Activated T-helper 1 cell treated with anti-CD3 and anti-CD28 coated beads, Interleukin-12 subunit alpha, Interleukin-12 subunit beta, Interleukin-2, Interleukin-4 antibody, amounts not matched to agents 30 ng/mL and 10 ng/mL and 1 ng/mL, durations not matched to agents 14 hours and 24 hours and 36 hours (primary cell): ENCODE measurements around the gene ZSCAN5C. TPM values are rescaled to one million over a fixed set of nuclear protein-coding genes. Genes with fewer than 3 reads are reported as not detected.
"Not testable (repeated sequence)": the region's sequence is repeated elsewhere in the genome, so short reads cannot be mapped to it uniquely, and the experiment has no call there.

ENCODE experiments used
- DNase-seq: peaks from one replicate; pipeline ENCODE4 v3.0.0; 2021; ENCODE audit warnings: low spot score
- H3K27ac Mint-ChIP-seq: one replicate; pipeline ENCODE4 v1.8.0; 2021; ENCODE audit warnings: mild to moderate bottlenecking, mixed read lengths
- H3K27me3 Mint-ChIP-seq: one replicate; pipeline ENCODE4 v1.8.0; 2022; ENCODE audit warnings: mild to moderate bottlenecking, moderate library complexity, mixed read lengths; ENCODE audit not compliant: insufficient read depth
- H3K36me3 Mint-ChIP-seq: one replicate; pipeline ENCODE4 v1.8.0; 2021; ENCODE audit warnings: low read depth, mixed read lengths
- H3K4me1 Mint-ChIP-seq: one replicate; pipeline ENCODE4 v1.8.0; 2021; ENCODE audit warnings: low read depth, mixed read lengths
- H3K4me3 Mint-ChIP-seq: one replicate; pipeline ENCODE4 v1.8.0; 2021; ENCODE audit warnings: mild to moderate bottlenecking, moderate library complexity, mixed read lengths
- H3K9me3 Mint-ChIP-seq: one replicate; pipeline ENCODE4 v1.8.0; 2021; ENCODE audit warnings: mixed read lengths
- intact Hi-C: fragments of 100-400 bp; cut with micrococcal nuclease; formaldehyde crosslinking; loops from one replicate; pipeline ENCODE4 v1.15.1; 2024
- total RNA-seq: library from RNA; stranded (reverse); gene quantifications from 2 replicates; pipeline ENCODE4 v1.2.3, GENCODE V29; 2022

ZSCAN5C gene
- total RNA-seq, 1 donor from 2014 or later: not detected

DNA sequence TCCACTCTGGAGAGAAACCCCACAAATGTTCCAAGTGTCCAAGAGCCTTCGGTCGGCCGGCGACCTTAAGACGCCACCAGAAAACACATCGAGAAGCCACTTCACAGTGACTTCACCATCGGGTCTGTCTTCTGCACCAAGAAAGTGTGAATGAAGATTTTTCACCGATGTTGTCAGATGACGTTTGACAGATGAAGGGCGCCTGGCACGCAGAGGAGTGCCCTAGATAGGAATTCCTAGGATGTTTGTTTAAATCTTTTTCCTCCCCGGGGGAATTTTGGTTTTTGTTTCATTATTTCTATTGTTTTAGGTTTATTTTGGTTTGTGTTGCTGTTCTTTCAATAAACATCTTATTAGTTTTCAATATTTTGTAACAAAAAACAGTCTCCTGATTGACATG, 7.0 kb downstream of the ZSCAN5C start:
- intact Hi-C loops: no loop called here
- H3K4me3 Mint-ChIP-seq: no peak overlapping the region
- DNase-seq: no peak
- H3K27me3 Mint-ChIP-seq: no peaks in the 10 kb centered on the region
- no peaks in the 10 kb centered on the region for H3K9me3 Mint-ChIP-seq
- H3K4me1 Mint-ChIP-seq: no peaks in the 10 kb centered on the region
- no peak overlapping the region for H3K27ac Mint-ChIP-seq
- H3K36me3 Mint-ChIP-seq: no peaks in the 10 kb centered on the region

DNA sequence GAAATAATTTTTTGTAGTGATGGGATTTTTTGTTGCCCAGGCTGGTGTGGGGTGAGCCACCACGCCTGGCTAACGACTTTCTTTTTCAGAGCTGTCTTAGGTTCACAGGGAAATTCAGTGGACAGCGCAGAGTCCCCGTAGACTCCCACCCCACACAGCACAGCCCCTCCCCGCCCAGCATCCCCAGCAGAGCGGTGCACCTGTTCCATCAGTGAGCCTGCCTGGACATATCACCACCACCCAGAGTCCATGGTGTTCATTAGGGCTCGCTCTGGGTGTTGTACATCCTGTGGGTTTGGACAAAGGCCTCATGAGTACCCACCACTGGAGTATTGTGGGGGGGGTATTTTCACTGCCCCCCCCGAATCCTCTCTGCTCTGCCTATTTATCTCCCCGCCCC, 8.0 kb downstream of the ZSCAN5C start:
- H3K9me3 Mint-ChIP-seq, H3K27ac Mint-ChIP-seq, DNase-seq, H3K36me3 Mint-ChIP-seq, H3K4me3 Mint-ChIP-seq, H3K27me3 Mint-ChIP-seq, H3K4me1 Mint-ChIP-seq, intact Hi-C loops: not testable (repeated sequence)

DNA sequence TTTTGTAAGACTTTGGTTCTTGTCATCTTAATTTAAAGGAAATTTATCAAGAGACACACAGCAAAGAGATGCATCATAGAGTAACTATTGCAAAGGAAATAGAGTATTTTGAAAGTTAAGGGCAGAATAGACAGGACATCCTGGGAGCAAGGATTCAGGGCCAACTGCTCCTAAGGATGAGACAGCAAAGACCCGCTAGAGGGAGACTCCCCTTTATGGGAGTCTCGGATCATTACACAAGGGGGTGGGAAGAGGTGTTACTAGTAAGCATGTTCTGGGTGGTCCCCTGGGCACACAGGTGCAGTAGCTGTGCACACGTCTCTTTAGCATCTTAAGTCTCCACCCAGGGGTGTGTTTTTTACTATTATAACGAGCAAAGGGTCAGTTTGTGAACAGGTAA, 9.6 kb downstream of the ZSCAN5C start:
- intact Hi-C loops: no loop called here
- no peak overlapping the region for H3K27ac Mint-ChIP-seq

DNA sequence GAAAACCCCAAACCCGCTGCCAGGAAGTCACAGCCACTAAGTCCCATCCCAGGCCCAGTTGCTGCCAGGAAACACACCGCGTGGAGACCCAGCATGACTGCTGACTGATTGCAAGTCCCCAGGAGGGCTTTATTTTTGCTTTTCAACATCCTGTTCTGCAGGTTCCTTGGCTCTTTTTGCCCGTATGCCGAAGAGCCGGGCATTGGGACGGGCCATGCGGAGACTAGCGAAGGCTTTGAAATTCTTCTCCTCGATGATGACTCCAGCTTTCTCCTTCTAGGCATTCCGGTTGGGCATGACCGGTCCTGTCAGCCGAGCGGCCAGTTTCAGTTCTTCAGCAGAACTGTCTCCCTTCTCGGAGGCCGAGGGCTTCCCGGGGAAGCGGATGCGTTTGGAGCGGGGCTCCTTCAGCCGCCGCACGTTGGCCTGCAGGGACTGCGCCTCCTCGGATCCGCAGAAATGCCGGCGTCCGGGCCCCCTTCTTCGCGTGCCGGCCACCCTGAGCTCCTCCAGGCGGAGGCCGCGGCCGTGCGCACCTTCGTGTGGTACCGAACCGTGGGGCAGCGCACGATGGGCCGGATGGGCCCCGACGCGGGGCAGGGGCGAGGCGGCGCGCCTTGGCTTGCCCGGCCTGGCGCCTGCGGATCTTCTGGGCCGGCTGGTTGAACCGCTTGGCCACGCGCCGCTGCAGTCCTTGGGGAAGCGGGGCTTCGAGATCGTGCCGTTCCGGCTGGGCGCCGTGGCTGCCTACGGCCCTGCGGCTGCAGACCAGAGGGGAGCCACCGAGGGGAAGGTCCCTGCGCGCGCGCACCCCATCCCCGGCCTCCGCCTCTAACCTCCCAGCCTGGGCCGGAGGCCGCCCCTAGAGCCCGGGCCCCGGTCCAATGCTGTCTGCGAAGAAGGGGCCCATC, 15.2 kb downstream of the ZSCAN5C start:
- H3K27me3 Mint-ChIP-seq: peaks cover 4% of the 10 kb centered on the region
- H3K27ac Mint-ChIP-seq: no peak overlapping the region
- H3K36me3 Mint-ChIP-seq: no peaks in the 10 kb centered on the region
- no peak for DNase-seq
- H3K9me3 Mint-ChIP-seq: no peaks in the 10 kb centered on the region
- intact Hi-C loops: no loop called here
- no peak overlapping the region for H3K4me3 Mint-ChIP-seq
- H3K4me1 Mint-ChIP-seq: no peaks in the 10 kb centered on the region

More for the DNA sequence above, 9.6 kb downstream of the ZSCAN5C start:
- Mint-ChIP-seq H3K27me3 (peaks cover under 1% of the 10 kb centered on the region), H3K36me3 (no peaks in the 10 kb centered on the region), H3K9me3 (no peaks in the 10 kb centered on the region), H3K4me1 (no peaks in the 10 kb centered on the region), H3K4me3 (no peak overlapping the region)
- no peak for DNase-seq

DNA sequence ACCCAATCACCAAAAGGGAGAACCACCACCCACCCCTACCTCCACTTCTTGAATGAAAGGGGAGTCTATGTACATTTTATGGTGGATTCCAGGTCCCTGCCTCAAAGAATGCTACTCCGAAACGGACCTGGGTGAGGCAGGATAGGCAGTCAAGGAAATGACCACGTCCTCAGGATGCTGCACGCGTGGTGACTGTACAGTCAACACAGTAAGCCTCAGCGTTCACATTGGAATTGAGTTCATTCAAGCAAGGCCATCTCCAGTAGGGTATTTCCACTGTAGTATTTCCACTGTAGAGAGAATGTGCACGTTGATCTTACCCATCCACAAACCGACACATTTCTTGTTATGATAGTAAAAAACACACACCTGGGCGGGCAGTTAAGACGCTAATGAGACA, 16.9 kb downstream of the ZSCAN5C start:
- H3K27ac Mint-ChIP-seq: no peak overlapping the region
- H3K9me3 Mint-ChIP-seq: no peaks in the 10 kb centered on the region
- H3K4me1 Mint-ChIP-seq: no peaks in the 10 kb centered on the region
- no peak for DNase-seq
- intact Hi-C loops: no loop called here
- H3K4me3 Mint-ChIP-seq: no peak overlapping the region
- peaks cover 4% of the 10 kb centered on the region for H3K27me3 Mint-ChIP-seq
- no peaks in the 10 kb centered on the region for H3K36me3 Mint-ChIP-seq

DNA sequence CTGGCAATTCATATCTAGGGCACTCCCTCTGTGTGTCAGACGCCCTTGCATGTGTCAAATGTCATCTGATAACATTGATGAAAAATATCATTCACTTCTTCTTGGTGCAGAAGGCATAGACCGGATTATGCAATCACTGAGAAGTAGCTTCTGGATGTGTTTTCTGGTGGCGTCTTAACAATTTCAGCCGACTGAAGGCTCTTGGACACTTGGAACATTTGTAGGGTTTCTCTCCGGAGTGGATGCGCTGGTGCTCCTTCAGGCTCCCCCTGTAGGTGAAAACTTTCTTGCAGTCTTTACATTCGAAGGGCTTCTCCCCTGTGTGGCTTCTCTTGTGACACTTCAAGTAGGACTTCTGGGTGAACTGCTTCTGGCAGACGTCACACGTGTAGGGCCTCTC, 19.4 kb downstream of the ZSCAN5C start:
- H3K27ac Mint-ChIP-seq, H3K4me1 Mint-ChIP-seq, intact Hi-C loops, DNase-seq, H3K4me3 Mint-ChIP-seq, H3K27me3 Mint-ChIP-seq, H3K36me3 Mint-ChIP-seq, H3K9me3 Mint-ChIP-seq: not testable (repeated sequence)

DNA sequence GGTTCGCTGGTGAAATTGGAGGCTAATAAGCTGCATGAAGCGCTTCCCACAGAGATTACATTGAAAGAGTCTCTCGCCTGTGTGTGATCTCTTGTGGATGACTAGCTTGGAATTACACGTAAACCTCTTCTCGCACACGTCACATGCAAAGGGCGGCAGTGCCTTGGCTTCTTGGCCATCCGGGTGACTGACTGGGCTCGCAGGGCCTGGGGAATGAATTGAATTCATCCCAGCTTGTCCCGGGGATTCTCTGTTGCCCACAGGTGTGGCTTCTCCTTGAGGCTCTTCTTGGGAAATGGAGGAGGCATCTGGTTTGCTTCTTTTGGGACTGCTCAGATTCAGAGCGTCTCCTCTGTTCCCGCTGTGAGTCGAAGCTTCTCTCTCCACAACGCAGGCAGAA, 19.8 kb downstream of the ZSCAN5C start:
- H3K27me3 Mint-ChIP-seq: peaks cover 2% of the 10 kb centered on the region
- no peak overlapping the region for H3K4me3 Mint-ChIP-seq
- DNase-seq: no peak
- H3K9me3 Mint-ChIP-seq: no peaks in the 10 kb centered on the region
- no peak overlapping the region for H3K27ac Mint-ChIP-seq
- intact Hi-C loops: no loop called here
- no peaks in the 10 kb centered on the region for H3K4me1 Mint-ChIP-seq
- no peaks in the 10 kb centered on the region for H3K36me3 Mint-ChIP-seq

DNA sequence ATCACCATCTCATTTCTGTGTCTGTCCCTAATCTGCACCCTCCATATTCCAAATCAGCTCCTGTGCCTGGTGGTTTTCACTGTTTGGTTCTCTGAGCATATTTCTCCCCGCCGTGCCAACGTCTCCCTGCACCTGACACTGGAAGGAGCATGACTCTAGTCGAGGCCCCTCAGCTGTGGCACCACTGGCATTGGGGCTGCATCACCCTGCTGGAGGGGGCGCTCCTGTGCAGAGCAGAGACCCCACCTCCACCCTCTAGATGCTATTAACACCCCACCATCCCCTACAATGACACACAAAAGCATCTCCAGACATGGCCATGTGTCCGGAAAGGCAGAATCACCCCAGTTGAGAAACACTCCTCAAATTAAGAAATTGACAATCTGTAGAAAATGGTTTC, 20.8 kb downstream of the ZSCAN5C start:
- no peak overlapping the region for H3K27ac Mint-ChIP-seq
- H3K9me3 Mint-ChIP-seq: no peaks in the 10 kb centered on the region
- H3K27me3 Mint-ChIP-seq: no peaks in the 10 kb centered on the region
- H3K4me1 Mint-ChIP-seq: no peaks in the 10 kb centered on the region
- DNase-seq: no peak
- intact Hi-C loops: no loop called here
- no peaks in the 10 kb centered on the region for H3K36me3 Mint-ChIP-seq
- no peak overlapping the region for H3K4me3 Mint-ChIP-seq

DNA sequence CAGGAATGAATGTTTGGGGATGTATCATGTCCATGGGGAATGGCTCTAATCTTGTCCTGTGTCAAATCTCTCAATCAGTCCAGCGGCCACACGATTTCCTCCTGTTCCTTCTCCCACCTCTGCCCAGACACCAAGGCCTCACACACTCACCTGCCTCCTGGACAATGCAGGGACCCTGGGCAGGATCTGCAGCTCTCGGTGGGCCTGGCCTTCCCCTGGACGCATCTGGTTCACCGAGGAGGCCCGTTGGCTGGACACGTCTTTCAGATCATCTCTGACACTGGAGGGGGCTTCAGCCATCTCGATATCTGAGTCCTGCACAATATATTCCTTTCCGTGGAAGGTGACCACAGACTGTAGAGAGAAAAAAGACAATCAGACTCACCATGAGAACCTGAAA, 21.4 kb downstream of the ZSCAN5C start:
- H3K4me3 Mint-ChIP-seq: no peak overlapping the region
- no peaks in the 10 kb centered on the region for H3K9me3 Mint-ChIP-seq
- DNase-seq: no peak
- no peaks in the 10 kb centered on the region for H3K27me3 Mint-ChIP-seq
- intact Hi-C loops: no loop called here
- H3K27ac Mint-ChIP-seq: no peak overlapping the region
- no peaks in the 10 kb centered on the region for H3K4me1 Mint-ChIP-seq
- no peaks in the 10 kb centered on the region for H3K36me3 Mint-ChIP-seq

DNA sequence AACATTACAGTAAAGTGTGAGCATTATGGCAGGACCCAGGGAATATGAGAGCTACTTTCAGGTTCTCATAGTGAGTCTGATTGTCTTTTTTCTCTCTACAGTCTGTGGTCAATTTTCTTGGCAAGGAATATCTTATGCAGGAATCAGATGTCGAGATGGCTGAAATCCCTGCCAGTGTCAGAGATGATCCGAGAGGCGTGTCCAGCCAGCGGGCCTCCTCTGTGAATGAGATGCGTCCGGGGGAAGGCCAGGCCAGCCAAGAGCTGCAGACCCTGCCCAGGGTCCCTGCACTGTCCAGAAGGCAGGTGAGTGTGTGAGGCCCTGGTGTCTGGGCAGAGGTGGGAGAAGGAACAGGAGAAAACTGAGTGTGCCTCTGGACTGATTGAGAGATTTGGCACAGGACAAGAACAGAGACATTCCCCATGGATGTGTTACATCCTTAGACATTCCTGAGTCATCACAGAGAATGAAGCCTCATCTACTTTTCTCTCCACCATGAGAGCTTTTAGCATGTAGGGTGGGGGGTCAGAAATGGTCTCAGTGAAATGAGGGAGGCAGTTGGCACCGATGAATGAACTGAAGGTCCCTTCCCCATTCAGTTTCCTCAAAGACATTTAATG, 43.2 kb downstream of the ZSCAN5C start:
- Mint-ChIP-seq H3K9me3 (no peaks in the 10 kb centered on the region), H3K27ac (no peak overlapping the region), H3K4me1 (no peaks in the 10 kb centered on the region), H3K4me3 (no peak overlapping the region), H3K27me3 (no peaks in the 10 kb centered on the region), H3K36me3 (no peaks in the 10 kb centered on the region)
- no peak for DNase-seq
- intact Hi-C loops: no loop called here

DNA sequence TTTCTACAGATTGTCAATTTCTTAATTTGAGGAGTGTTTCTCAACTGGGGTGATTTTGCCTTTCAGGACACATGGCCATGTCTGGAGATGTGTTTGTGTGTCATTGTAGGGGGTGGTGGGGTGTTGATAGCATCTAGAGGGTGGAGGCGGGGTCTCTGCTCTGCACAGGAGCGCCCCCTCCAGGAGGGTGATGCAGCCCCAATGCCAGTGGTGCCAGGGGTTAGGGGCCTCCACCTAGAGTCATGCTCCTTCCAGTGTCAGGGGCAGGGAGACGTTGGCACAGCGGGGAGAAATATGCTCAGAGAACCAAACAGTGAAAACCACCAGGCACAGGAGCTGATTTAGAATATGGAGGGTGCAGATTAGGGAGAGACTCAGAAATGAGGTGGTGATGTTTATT, 43.7 kb downstream of the ZSCAN5C start:
- H3K4me1 Mint-ChIP-seq, H3K9me3 Mint-ChIP-seq, H3K4me3 Mint-ChIP-seq, DNase-seq, H3K27ac Mint-ChIP-seq, intact Hi-C loops, H3K36me3 Mint-ChIP-seq, H3K27me3 Mint-ChIP-seq: not testable (repeated sequence)

DNA sequence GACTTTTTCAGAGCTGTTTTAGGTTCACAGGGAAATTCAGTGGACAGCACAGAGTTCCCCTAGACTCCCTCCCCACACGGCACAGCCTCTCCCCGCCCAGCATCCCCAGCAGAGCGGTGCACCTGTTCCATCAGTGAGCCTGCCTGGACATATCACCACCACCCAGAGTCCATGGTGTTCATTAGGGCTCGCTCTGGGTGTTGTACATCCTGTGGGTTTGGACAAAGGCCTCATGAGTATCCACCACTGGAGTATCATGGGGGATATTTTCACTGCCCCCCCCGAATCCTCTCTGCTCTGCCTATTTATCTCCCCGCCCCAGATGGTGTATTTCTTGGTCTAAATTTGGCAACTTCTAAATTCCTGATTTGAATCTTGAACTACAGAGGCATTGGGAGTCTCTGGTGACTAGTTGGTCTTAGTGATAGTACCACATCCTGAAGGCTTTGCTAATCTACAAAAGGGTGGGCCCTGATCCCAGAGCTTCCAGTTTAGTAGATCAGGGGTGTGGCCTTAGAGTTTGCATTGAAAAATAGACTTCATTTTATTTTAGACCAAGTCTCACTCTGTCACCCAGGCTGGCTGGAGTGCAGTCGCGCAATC, 46.8 kb downstream of the ZSCAN5C start:
- H3K27ac Mint-ChIP-seq, H3K27me3 Mint-ChIP-seq, intact Hi-C loops, H3K36me3 Mint-ChIP-seq, DNase-seq, H3K4me1 Mint-ChIP-seq, H3K4me3 Mint-ChIP-seq, H3K9me3 Mint-ChIP-seq: not testable (repeated sequence)

DNA sequence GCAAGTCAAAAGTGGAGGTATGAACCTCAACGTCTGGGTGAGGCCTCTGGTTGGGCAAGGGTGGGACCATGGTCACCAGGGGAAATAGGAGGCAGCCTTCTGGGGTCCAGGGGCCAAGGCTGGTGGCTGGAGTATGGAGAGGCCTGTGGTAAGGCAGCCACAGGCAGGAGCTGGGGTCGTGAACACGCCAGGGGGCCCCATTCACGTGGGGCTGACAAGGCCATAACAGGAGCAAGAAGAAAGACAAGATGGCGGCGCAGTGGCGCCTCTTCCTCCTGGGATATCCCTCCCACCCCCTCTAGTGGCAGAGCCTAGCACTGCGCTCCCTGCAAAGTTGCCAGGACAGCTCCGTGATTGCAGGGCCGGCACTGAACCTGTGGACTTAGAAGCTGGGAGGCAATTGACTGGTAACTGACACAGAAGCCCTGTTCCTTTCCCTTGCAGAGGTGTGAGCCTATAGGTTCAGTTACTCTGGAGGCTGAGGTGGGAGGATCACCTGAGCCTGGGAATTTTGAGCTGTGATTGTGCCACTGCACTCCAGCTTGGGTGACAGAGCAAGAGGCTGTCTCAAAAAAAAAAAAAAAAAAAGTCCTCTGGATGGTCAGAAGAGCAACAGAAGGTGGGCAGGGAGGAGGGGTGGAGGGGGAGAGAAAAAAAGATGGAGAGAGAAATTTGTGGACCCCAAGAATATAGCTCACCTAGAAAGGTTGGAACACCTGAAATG, 50.8 kb downstream of the ZSCAN5C start:
- H3K27ac Mint-ChIP-seq: no peak overlapping the region
- DNase-seq: peak; percentile 45

More for the DNA sequence above, 50.8 kb downstream of the ZSCAN5C start:
- H3K9me3 Mint-ChIP-seq: peaks cover 8% of the 10 kb centered on the region
- no peak overlapping the region for H3K4me3 Mint-ChIP-seq
- intact Hi-C loops: loop anchor here (1.0 to 2.0 kb wide), 5 partner anchors 62 to 186 kb away; partner anchors contain the start of gene ZSCAN5A
- no peaks in the 10 kb centered on the region for H3K36me3 Mint-ChIP-seq
- no peaks in the 10 kb centered on the region for H3K4me1 Mint-ChIP-seq
- no peaks in the 10 kb centered on the region for H3K27me3 Mint-ChIP-seq
